HCT116 (cell line): ENCODE results near the gene FAM83B. TPM values are rescaled to one million over a fixed set of nuclear protein-coding genes. Genes with fewer than 3 reads are reported as not detected.
"Not testable (repeated sequence)": the region's sequence is repeated elsewhere in the genome, so short reads cannot be mapped to it uniquely, and the experiment has no call there.

ENCODE experiments used
- ATAC-seq: fragments of 200-7000 bp; cut with Tn5 transposase; 2 replicates; pipeline ENCODE4 v1.9.1; 2020; ENCODE audit warnings: mild to moderate bottlenecking, moderate library complexity
- BruUV-seq: library from RNA; stranded (reverse); fragments of 400-500 nt; replicated peaks from 2 replicates; lab custom pipeline; 2021; lab: Mats Ljungman, UMichigan
- CTCF ChIA-PET: fragments of 300-600 bp; sonication (Branson Sonifier 250); formaldehyde crosslinking; loops from one replicate; lab custom pipeline; 2021; ENCODE audit warnings: antibody characterized with exemption; lab: Charles Lee
- POLR2A ChIA-PET: fragments of 300-600, 350-600 bp; sonication (Branson Sonifier 250); formaldehyde crosslinking; loops from one replicate; lab custom pipeline; 2021; ENCODE audit warnings: antibody characterized with exemption; lab: Charles Lee
- RAD21 ChIA-PET, 2 experiments: fragments of 300-600 bp; sonication (Branson Sonifier 250); formaldehyde crosslinking; loops; one replicate each; lab custom pipeline; 2023; ENCODE audit warnings: low total read pairs in 2 of 2; ENCODE audit not compliant: uncharacterized antibody in 2 of 2, unreplicated experiment in 2 of 2, low non-redundant PET in 1 of 2; lab: Charles Lee
- DNase-seq: peaks from one replicate; pipeline ENCODE4 v3.0.0-alpha.2; 2010; ENCODE audit warnings: low read depth, low spot score
- H2AFZ ChIP-seq: fragments of 200-600 bp; shearing (Covaris generic), sonication (generic); 2 replicates; pipeline ENCODE4 v1.6.1; 2017; ENCODE audit warnings: low read depth, mixed run types, mixed read lengths, antibody characterized with exemption, low read length; ENCODE audit not compliant: poor library complexity, severe bottlenecking
- H3K27ac ChIP-seq: 2 replicates; pipeline ENCODE4 v1.5.1; 2012; ENCODE audit warnings: low read depth, low read length
- H3K27me3 ChIP-seq: fragments of 200-600 bp; sonication (generic); 2 replicates; pipeline ENCODE4 v1.6.1; 2016; ENCODE audit warnings: mixed run types, low read length, mixed read lengths; ENCODE audit not compliant: insufficient read depth
- H3K36me3 ChIP-seq, 2 experiments: fragments of 200-500 bp in 1 of 2; fragments of 200-600 bp in 1 of 2; sonication (Bioruptor generic) in 1 of 2; sonication (generic) in 1 of 2; 2 replicates each; pipeline versions ENCODE4 v1.5.1 to v1.6.1; 2014 to 2016; ENCODE audit warnings: low read length in 2 of 2, inconsistent platforms in 1 of 2, mixed read lengths in 1 of 2, mixed run types in 1 of 2; ENCODE audit not compliant: insufficient read depth in 2 of 2, control insufficient read depth in 1 of 2
- H3K4me1 ChIP-seq, 2 experiments: fragments of 200-600 bp in 1 of 2; sonication (generic) in 1 of 2; 2 replicates each; pipeline versions ENCODE4 v1.5.1 to v1.6.1; 2012 to 2017; ENCODE audit warnings: low read length in 2 of 2, inconsistent platforms in 1 of 2, mild to moderate bottlenecking in 1 of 2, mixed read lengths in 1 of 2, mixed run types in 1 of 2, moderate library complexity in 1 of 2; ENCODE audit not compliant: insufficient read depth in 2 of 2, control insufficient read depth in 1 of 2
- H3K4me2 ChIP-seq: fragments of 200-600 bp; sonication (generic); 2 replicates; pipeline ENCODE4 v1.6.1; 2017; ENCODE audit warnings: mixed run types, low read length, mixed read lengths
- H3K4me3 ChIP-seq, 2 experiments: fragments of 200-600 bp in 1 of 2; sonication (generic) in 1 of 2; replicated peaks in 1 of 2; 2 replicates each; pipeline ENCODE4 v1.5.1; 2011 to 2016; ENCODE audit warnings: low read length in 2 of 2, control low read depth in 1 of 2, low read depth in 1 of 2, mild to moderate bottlenecking in 1 of 2, mixed read lengths in 1 of 2, mixed run types in 1 of 2
- H3K79me2 ChIP-seq: fragments of 200-600 bp; sonication (generic); 2 replicates; pipeline ENCODE4 v1.6.1; 2017; ENCODE audit warnings: mild to moderate bottlenecking, mixed run types, low read length, moderate library complexity, mixed read lengths; ENCODE audit not compliant: insufficient read depth
- H3K9ac ChIP-seq: fragments of 200-600 bp; sonication (generic); 2 replicates; pipeline ENCODE4 v1.6.1; 2016; ENCODE audit warnings: low read length, mixed read lengths
- H3K9me2 ChIP-seq: fragments of 200-600 bp; sonication (generic), shearing (Covaris generic); 2 replicates; pipeline ENCODE4 v1.6.1; 2017; ENCODE audit warnings: mixed run types, mild to moderate bottlenecking, moderate library complexity; ENCODE audit not compliant: insufficient read depth
- H3K9me3 ChIP-seq, 2 experiments: fragments of 200-500 bp in 1 of 2; fragments of 200-600 bp in 1 of 2; sonication (Bioruptor generic) in 1 of 2; sonication (generic) in 1 of 2; 2 replicates each; pipeline ENCODE4 v1.6.1; 2014 to 2017; ENCODE audit warnings: low read length in 2 of 2, mixed read lengths in 2 of 2, inconsistent platforms in 1 of 2, low read depth in 1 of 2, mild to moderate bottlenecking in 1 of 2, mixed run types in 1 of 2, moderate library complexity in 1 of 2; ENCODE audit not compliant: control insufficient read depth in 1 of 2, insufficient read depth in 1 of 2
- H4K20me1 ChIP-seq: fragments of 200-600 bp; sonication (generic), shearing (Covaris generic); 2 replicates; pipeline ENCODE4 v1.6.1; 2017; ENCODE audit warnings: mixed run types, mild to moderate bottlenecking, moderate library complexity; ENCODE audit not compliant: insufficient read depth
- CEBPB ChIP-seq: IDR thresholded peaks from 2 replicates; pipeline ENCODE4 v1.6.1; 2012; ENCODE audit warnings: low read depth
- ELF1 ChIP-seq: IDR thresholded peaks from 2 replicates; pipeline ENCODE4 v1.6.1; 2012; ENCODE audit warnings: low read depth, borderline replicate concordance
- EZH2 ChIP-seq: fragments of 200-600 bp; sonication (generic); IDR thresholded peaks from 2 replicates; pipeline ENCODE4 v1.6.1; 2017; ENCODE audit warnings: antibody characterized with exemption, mixed run types
- FOSL1 ChIP-seq: IDR thresholded peaks from 2 replicates; pipeline ENCODE4 v1.6.1; 2012; ENCODE audit warnings: low read depth
- JUND ChIP-seq: IDR thresholded peaks from 2 replicates; pipeline ENCODE4 v1.6.1; 2012
- SP1 ChIP-seq: IDR thresholded peaks from 2 replicates; pipeline ENCODE4 v1.6.1; 2012; ENCODE audit warnings: low read depth
- SRF ChIP-seq: IDR thresholded peaks from 2 replicates; pipeline ENCODE4 v1.6.1; 2012; ENCODE audit warnings: low read depth
- ZFX ChIP-seq: fragments of 450-650 bp; IDR thresholded peaks from 2 replicates; pipeline ENCODE4 v1.6.1; 2017
- intact Hi-C: fragments of 100-400 bp; cut with micrococcal nuclease; formaldehyde crosslinking; loops from 2 replicates; pipeline ENCODE4 v1.10.0; 2022
- total RNA-seq: library from RNA; stranded (reverse); gene quantifications from one replicate; pipeline ENCODE4 v1.2.1, GENCODE V29; 2021; ENCODE audit not compliant: unreplicated experiment
- TF ChIP-seq, protein P1 (sequence below), 3 experiments: fragments of 200-600 bp in 1 of 3; sonication (generic) in 1 of 3; IDR thresholded peaks in 2 of 3; conservative IDR thresholded peaks in 1 of 3; 2 replicates each; pipeline ENCODE4 v1.5.1; 2012 to 2017; ENCODE audit warnings: low read depth in 2 of 3, low read length in 2 of 3, antibody characterized with exemption in 1 of 3, borderline replicate concordance in 1 of 3, control low read depth in 1 of 3, mild to moderate bottlenecking in 1 of 3, mixed read lengths in 1 of 3, mixed run types in 1 of 3, moderate library complexity in 1 of 3; ENCODE audit not compliant: insufficient read depth in 1 of 3
- TF ChIP-seq, protein P2 (sequence below): IDR thresholded peaks from 2 replicates; pipeline ENCODE4 v1.6.1; 2012; ENCODE audit warnings: low read depth
- TF ChIP-seq, protein P3 (sequence below): IDR thresholded peaks from 2 replicates; pipeline ENCODE4 v1.6.1; 2011; ENCODE audit warnings: mild to moderate bottlenecking, low read length, moderate library complexity; ENCODE audit not compliant: insufficient replicate concordance; ENCODE audit errors: extremely low read depth

FAM83B gene
- total RNA-seq, 1 experiment from 2014 or later = 16.9 TPM

DNA sequence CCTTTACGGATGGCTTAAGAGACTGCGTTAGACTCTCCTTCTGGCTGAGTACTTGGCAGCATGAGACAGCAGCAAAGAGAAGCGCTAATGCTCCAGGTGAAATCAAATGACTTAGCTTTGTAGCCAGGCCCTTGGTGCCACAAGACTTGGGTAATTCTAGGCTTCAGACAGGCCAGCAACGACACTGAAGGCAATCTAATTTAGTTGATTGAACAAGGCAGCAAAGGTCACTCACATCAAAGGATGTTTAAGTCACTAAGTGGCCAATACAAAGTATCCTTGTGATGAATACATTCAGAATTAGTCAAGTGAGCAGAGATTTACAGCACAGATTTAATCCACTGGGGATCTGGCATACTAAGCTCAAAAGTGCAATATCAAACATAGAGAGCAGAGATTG is 113.2 kb downstream of the FAM83B start:
- DNase-seq (no peak), ATAC-seq (no peak)
- Histone ChIP-seq H3K4me3 (no peak overlapping the region), H3K4me1 (no peaks in the 10 kb centered on the region), H3K9me2 (no peaks in the 10 kb centered on the region), H3K9me3 (no peaks in the 10 kb centered on the region), H3K79me2 (no peaks in the 10 kb centered on the region), H2AFZ (no peak overlapping the region), H3K27me3 (no peaks in the 10 kb centered on the region), H4K20me1 (no peaks in the 10 kb centered on the region), H3K27ac (no peak overlapping the region), H3K36me3 (no peaks in the 10 kb centered on the region), H3K9ac (no peak overlapping the region), H3K4me2 (no peak overlapping the region)
- no TSS peak for BruUV-seq
- intact Hi-C loops = no loop called here
- ChIA-PET POLR2A (no interaction called here), RAD21 (no interaction called here), CTCF (no interaction called here)
- TF ChIP-seq CEBPB = no peak
- TF ChIP-seq ELF1 = no peak
- TF ChIP-seq EZH2 = no peak
- no peak for TF ChIP-seq FOSL1
- TF ChIP-seq, protein P1, sequence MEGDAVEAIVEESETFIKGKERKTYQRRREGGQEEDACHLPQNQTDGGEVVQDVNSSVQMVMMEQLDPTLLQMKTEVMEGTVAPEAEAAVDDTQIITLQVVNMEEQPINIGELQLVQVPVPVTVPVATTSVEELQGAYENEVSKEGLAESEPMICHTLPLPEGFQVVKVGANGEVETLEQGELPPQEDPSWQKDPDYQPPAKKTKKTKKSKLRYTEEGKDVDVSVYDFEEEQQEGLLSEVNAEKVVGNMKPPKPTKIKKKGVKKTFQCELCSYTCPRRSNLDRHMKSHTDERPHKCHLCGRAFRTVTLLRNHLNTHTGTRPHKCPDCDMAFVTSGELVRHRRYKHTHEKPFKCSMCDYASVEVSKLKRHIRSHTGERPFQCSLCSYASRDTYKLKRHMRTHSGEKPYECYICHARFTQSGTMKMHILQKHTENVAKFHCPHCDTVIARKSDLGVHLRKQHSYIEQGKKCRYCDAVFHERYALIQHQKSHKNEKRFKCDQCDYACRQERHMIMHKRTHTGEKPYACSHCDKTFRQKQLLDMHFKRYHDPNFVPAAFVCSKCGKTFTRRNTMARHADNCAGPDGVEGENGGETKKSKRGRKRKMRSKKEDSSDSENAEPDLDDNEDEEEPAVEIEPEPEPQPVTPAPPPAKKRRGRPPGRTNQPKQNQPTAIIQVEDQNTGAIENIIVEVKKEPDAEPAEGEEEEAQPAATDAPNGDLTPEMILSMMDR (IDR thresholded peaks at IDR 0.05 in 2 of 3, conservative IDR thresholded peaks at IDR 0.05 in 1 of 3; ENCODE audit: borderline replicate concordance in 1 of 3, insufficient read depth in 1 of 3, low read depth in 2 of 3, low read length in 2 of 3) = no peak
- no peak for TF ChIP-seq SRF
- TF ChIP-seq, protein P2, sequence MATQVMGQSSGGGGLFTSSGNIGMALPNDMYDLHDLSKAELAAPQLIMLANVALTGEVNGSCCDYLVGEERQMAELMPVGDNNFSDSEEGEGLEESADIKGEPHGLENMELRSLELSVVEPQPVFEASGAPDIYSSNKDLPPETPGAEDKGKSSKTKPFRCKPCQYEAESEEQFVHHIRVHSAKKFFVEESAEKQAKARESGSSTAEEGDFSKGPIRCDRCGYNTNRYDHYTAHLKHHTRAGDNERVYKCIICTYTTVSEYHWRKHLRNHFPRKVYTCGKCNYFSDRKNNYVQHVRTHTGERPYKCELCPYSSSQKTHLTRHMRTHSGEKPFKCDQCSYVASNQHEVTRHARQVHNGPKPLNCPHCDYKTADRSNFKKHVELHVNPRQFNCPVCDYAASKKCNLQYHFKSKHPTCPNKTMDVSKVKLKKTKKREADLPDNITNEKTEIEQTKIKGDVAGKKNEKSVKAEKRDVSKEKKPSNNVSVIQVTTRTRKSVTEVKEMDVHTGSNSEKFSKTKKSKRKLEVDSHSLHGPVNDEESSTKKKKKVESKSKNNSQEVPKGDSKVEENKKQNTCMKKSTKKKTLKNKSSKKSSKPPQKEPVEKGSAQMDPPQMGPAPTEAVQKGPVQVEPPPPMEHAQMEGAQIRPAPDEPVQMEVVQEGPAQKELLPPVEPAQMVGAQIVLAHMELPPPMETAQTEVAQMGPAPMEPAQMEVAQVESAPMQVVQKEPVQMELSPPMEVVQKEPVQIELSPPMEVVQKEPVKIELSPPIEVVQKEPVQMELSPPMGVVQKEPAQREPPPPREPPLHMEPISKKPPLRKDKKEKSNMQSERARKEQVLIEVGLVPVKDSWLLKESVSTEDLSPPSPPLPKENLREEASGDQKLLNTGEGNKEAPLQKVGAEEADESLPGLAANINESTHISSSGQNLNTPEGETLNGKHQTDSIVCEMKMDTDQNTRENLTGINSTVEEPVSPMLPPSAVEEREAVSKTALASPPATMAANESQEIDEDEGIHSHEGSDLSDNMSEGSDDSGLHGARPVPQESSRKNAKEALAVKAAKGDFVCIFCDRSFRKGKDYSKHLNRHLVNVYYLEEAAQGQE = no peak
- TF ChIP-seq SP1 = no peak
- no peak for TF ChIP-seq ZFX
- TF ChIP-seq, protein P3, sequence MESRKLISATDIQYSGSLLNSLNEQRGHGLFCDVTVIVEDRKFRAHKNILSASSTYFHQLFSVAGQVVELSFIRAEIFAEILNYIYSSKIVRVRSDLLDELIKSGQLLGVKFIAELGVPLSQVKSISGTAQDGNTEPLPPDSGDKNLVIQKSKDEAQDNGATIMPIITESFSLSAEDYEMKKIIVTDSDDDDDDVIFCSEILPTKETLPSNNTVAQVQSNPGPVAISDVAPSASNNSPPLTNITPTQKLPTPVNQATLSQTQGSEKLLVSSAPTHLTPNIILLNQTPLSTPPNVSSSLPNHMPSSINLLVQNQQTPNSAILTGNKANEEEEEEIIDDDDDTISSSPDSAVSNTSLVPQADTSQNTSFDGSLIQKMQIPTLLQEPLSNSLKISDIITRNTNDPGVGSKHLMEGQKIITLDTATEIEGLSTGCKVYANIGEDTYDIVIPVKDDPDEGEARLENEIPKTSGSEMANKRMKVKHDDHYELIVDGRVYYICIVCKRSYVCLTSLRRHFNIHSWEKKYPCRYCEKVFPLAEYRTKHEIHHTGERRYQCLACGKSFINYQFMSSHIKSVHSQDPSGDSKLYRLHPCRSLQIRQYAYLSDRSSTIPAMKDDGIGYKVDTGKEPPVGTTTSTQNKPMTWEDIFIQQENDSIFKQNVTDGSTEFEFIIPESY = no peak
- TF ChIP-seq JUND = no peak

DNA sequence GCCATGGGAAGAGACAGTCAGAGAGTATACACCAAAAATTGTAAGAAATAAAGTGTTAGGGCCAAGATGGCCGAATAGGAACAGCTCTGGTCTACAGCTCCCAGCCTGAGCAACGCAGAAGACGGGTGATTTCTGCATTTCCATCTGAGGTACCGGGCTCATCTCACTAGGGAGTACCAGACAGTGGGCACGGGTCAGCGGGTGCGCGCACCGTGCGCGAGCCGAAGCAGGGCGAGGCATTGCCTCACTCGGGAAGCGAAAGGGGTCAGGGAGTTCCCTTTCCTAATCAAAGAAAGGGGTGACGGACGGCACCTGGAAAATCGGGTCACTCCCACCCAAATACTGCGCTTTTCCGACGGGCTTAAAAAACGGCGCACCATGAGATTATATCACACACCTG is 114.8 kb downstream of the FAM83B start:
- H3K4me2 ChIP-seq, H3K9me3 ChIP-seq, CTCF ChIA-PET, H3K4me3 ChIP-seq, H4K20me1 ChIP-seq, H3K4me1 ChIP-seq, H3K27me3 ChIP-seq, H3K9ac ChIP-seq, intact Hi-C loops, RAD21 ChIA-PET, H3K36me3 ChIP-seq, H3K79me2 ChIP-seq, POLR2A ChIA-PET, ATAC-seq, DNase-seq, H3K27ac ChIP-seq, BruUV-seq, H2AFZ ChIP-seq, H3K9me2 ChIP-seq: not testable (repeated sequence)
